Thyroid gland (tissue), 4 donors: ENCODE measurements around the gene THYN1.

Source experiments
- CTCF ChIP-seq, 6 experiments: fragments of 200-600 bp in 3 of 6; fragments of 450-650 bp in 3 of 6; sonication (generic) in 3 of 6; IDR thresholded peaks; one replicate each; pipeline ENCODE4 v1.5.1; 2016 to 2019; ENCODE audit warnings: antibody characterized with exemption in 6 of 6, mild to moderate bottlenecking in 2 of 6, inconsistent platforms in 1 of 6, moderate library complexity in 1 of 6
- POLR2A ChIP-seq, 2 donors: fragments of 450-650 bp; IDR thresholded peaks; one replicate each; pipeline ENCODE4 v1.6.1; 2017; ENCODE audit warnings: antibody characterized with exemption in 2 of 2, mild to moderate bottlenecking in 2 of 2, moderate library complexity in 1 of 2

- TF ChIP-seq CTCF (IDR thresholded peaks at IDR 0.05) (no peak), POLR2A (IDR thresholded peaks at IDR 0.05) (no peak)
Observed at GRCh38 chr11:134290646-134291045, 37.5 kb upstream of the THYN1 start.
